BJ (cell line): ENCODE data around the gene CTLA4. TPM values are rescaled to one million over a fixed set of nuclear protein-coding genes. Genes with fewer than 3 reads are reported as not detected.

ENCODE experiments used
- CTCF ChIA-PET: fragments of 350-600 bp; formaldehyde crosslinking; extraction: SDS; loops from one replicate; lab custom pipeline; 2021; ENCODE audit warnings: antibody characterized with exemption, inconsistent platforms; lab: Yijun Ruan, JAX
- POLR2A ChIA-PET: fragments of 300-600 bp; sonication (Branson Sonifier 250); formaldehyde crosslinking; extraction: SDS; loops from one replicate; lab custom pipeline; 2021; ENCODE audit warnings: antibody characterized with exemption; lab: Charles Lee
- DNase-seq: peaks from one replicate; pipeline ENCODE4 v3.0.0-alpha.2; 2011; ENCODE audit warnings: low read depth
- H3K27me3 ChIP-seq: 2 replicates; pipeline ENCODE4 v1.6.0; 2011; ENCODE audit warnings: low read length; ENCODE audit not compliant: control insufficient read depth, insufficient read depth
- H3K36me3 ChIP-seq: 2 replicates; pipeline ENCODE4 v1.5.1; 2011; ENCODE audit warnings: low read length; ENCODE audit not compliant: control insufficient read depth, insufficient read depth
- H3K4me3 ChIP-seq: 2 replicates; pipeline ENCODE4 v1.5.1; 2011; ENCODE audit warnings: low read depth, mild to moderate bottlenecking, control low read depth, low read length
- CTCF ChIP-seq: IDR thresholded peaks from 2 replicates; pipeline ENCODE4 v1.5.1; 2011; ENCODE audit warnings: low read depth, mild to moderate bottlenecking, control low read depth, inconsistent platforms, low read length, moderate library complexity; ENCODE audit not compliant: insufficient read depth
- polyA plus RNA-seq: library from polyadenylated mRNA; depleted of rRNA; stranded (reverse); fragments of >200 nt; gene quantifications from 2 replicates; pipeline ENCODE4 v1.2.3, GENCODE V29; 2011

The CTLA4 gene
- polyA plus RNA-seq, 1 experiment: not detected

- ChIA-PET CTCF (no interaction called here), POLR2A (interaction anchor here (0.6 kb wide), 1 partner anchor 14 kb away, joined by 3 read pairs; no protein-coding TSS in a partner anchor)
- Histone ChIP-seq H3K4me3 (no peak overlapping the region), H3K27me3 (no peaks in the 10 kb centered on the region; the same call in 1 of the 2 replicates), H3K36me3 (no peaks in the 10 kb centered on the region)
- TF ChIP-seq CTCF: no peak
- no peak for DNase-seq
Observed at GRCh38 chr2:203889944-203890343, 22.4 kb downstream of the CTLA4 start.

- Histone ChIP-seq H3K36me3 (no peaks in the 10 kb centered on the region), H3K4me3 (no peak overlapping the region), H3K27me3 (no peaks in the 10 kb centered on the region; the same call in 1 of the 2 replicates)
- ChIA-PET POLR2A (interaction anchor here (0.6 kb wide), 1 partner anchor 14 kb away, joined by 3 read pairs; no protein-coding TSS in a partner anchor), CTCF (no interaction called here)
- DNase-seq: no peak
- TF ChIP-seq CTCF: no peak
Observed at GRCh38 chr2:203890733-203891132, 23.2 kb downstream of the CTLA4 start.

- Histone ChIP-seq H3K36me3 (no peaks in the 10 kb centered on the region), H3K4me3 (no peak overlapping the region), H3K27me3 (no peaks in the 10 kb centered on the region; the same call in 1 of the 2 replicates)
- CTCF ChIA-PET: no interaction called here
- TF ChIP-seq CTCF: no peak
- no peak for DNase-seq
- POLR2A ChIA-PET: no interaction called here
Observed at GRCh38 chr2:203891474-203891873, 23.9 kb downstream of the CTLA4 start.

GRCh38 chr2:203892207-203892606 is 24.6 kb downstream of the CTLA4 start:
- no peak for DNase-seq
- ChIA-PET POLR2A (no interaction called here), CTCF (no interaction called here)
- no peak for TF ChIP-seq CTCF
- H3K4me3 ChIP-seq: no peak overlapping the region
- no peaks in the 10 kb centered on the region for H3K36me3 ChIP-seq
- no peaks in the 10 kb centered on the region; the same call in 1 of the 2 replicates for H3K27me3 ChIP-seq

- H3K36me3 ChIP-seq: no peaks in the 10 kb centered on the region
- TF ChIP-seq CTCF: no peak
- ChIA-PET POLR2A (no interaction called here), CTCF (no interaction called here)
- H3K4me3 ChIP-seq: no peak overlapping the region
- H3K27me3 ChIP-seq: no peaks in the 10 kb centered on the region; the same call in 1 of the 2 replicates
- DNase-seq: no peak
Observed at GRCh38 chr2:203893401-203893800, 25.8 kb downstream of the CTLA4 start.
